Measurements from ENCODE around the gene RASSF3.
"Not testable (repeated sequence)": the region's sequence is repeated elsewhere in the genome, so short reads cannot be mapped to it uniquely, and the experiment has no call there.

RASSF3 gene

GRCh38 chr12:64578566-64578965 lies 31.7 kb upstream of the RASSF3 start:
- no peak overlapping the region for H3K9ac ChIP-seq (ENCODE audit: low read length)
- H3K4me1 ChIP-seq (ENCODE audit: insufficient read depth, low read length), result no peaks in the 10 kb centered on the region
- H3K27me3 ChIP-seq (ENCODE audit: control insufficient read depth in 1 of 2, insufficient read depth in 2 of 2, low read length in 2 of 2), result no peaks in the 10 kb centered on the region
- H3K4me3 ChIP-seq (ENCODE audit: low read depth in 1 of 2, low read length in 2 of 2), result no peak overlapping the region
- no peaks in the 10 kb centered on the region for H3K36me3 ChIP-seq (ENCODE audit: insufficient read depth, low read length)
- no peaks in the 10 kb centered on the region for H3K9me3 ChIP-seq (ENCODE audit: low read length)
- no peak overlapping the region for H3K27ac ChIP-seq (ENCODE audit: low read depth, low read length)

- no peaks in the 10 kb centered on the region for H3K27me3 ChIP-seq (ENCODE audit: control insufficient read depth in 1 of 2, insufficient read depth in 2 of 2, low read length in 2 of 2)
- H3K4me1 ChIP-seq (ENCODE audit: insufficient read depth, low read length), result no peaks in the 10 kb centered on the region
- H3K9me3 ChIP-seq (ENCODE audit: low read length), result no peaks in the 10 kb centered on the region
- H3K27ac ChIP-seq (ENCODE audit: low read depth, low read length), result no peak overlapping the region
- no peak overlapping the region for H3K4me3 ChIP-seq (ENCODE audit: low read depth in 1 of 2, low read length in 2 of 2)
- no peak overlapping the region for H3K9ac ChIP-seq (ENCODE audit: low read length)
- H3K36me3 ChIP-seq (ENCODE audit: insufficient read depth, low read length), result no peaks in the 10 kb centered on the region
Measured at GRCh38 chr12:64580681-64581080, 29.6 kb upstream of the RASSF3 start.

GRCh38 chr12:64582114-64582513 lies 28.2 kb upstream of the RASSF3 start:
- Histone ChIP-seq H3K36me3 (ENCODE audit: insufficient read depth, low read length) (no peaks in the 10 kb centered on the region), H3K4me1 (ENCODE audit: insufficient read depth, low read length) (no peaks in the 10 kb centered on the region), H3K27ac (ENCODE audit: low read depth, low read length) (no peak overlapping the region), H3K4me3 (ENCODE audit: low read depth in 1 of 2, low read length in 2 of 2) (no peak overlapping the region), H3K9ac (ENCODE audit: low read length) (no peak overlapping the region), H3K27me3 (ENCODE audit: control insufficient read depth in 1 of 2, insufficient read depth in 2 of 2, low read length in 2 of 2) (no peaks in the 10 kb centered on the region), H3K9me3 (ENCODE audit: low read length) (no peaks in the 10 kb centered on the region)

- H3K27ac ChIP-seq (ENCODE audit: low read depth, low read length), result no peak overlapping the region
- H3K4me1 ChIP-seq (ENCODE audit: insufficient read depth, low read length), result no peaks in the 10 kb centered on the region
- no peak overlapping the region for H3K4me3 ChIP-seq (ENCODE audit: low read depth in 1 of 2, low read length in 2 of 2)
- no peaks in the 10 kb centered on the region for H3K27me3 ChIP-seq (ENCODE audit: control insufficient read depth in 1 of 2, insufficient read depth in 2 of 2, low read length in 2 of 2)
- no peak overlapping the region for H3K9ac ChIP-seq (ENCODE audit: low read length)
- no peaks in the 10 kb centered on the region for H3K9me3 ChIP-seq (ENCODE audit: low read length)
- no peaks in the 10 kb centered on the region for H3K36me3 ChIP-seq (ENCODE audit: insufficient read depth, low read length)
Measured at GRCh38 chr12:64582862-64583261, 27.4 kb upstream of the RASSF3 start.

GRCh38 chr12:64583395-64583770 lies 26.9 kb upstream of the RASSF3 start:
- not testable (repeated sequence) for H3K4me3 ChIP-seq (ENCODE audit: low read depth in 1 of 2, low read length in 2 of 2); H3K4me1 ChIP-seq (ENCODE audit: insufficient read depth, low read length); H3K27ac ChIP-seq (ENCODE audit: low read depth, low read length); H3K9me3 ChIP-seq (ENCODE audit: low read length); H3K27me3 ChIP-seq (ENCODE audit: control insufficient read depth in 1 of 2, insufficient read depth in 2 of 2, low read length in 2 of 2); H3K36me3 ChIP-seq (ENCODE audit: insufficient read depth, low read length); H3K9ac ChIP-seq (ENCODE audit: low read length)

GRCh38 chr12:64583771-64584421 lies 26.4 kb upstream of the RASSF3 start:
- Histone ChIP-seq H3K27ac (ENCODE audit: low read depth, low read length) (no peak overlapping the region), H3K4me3 (ENCODE audit: low read depth in 1 of 2, low read length in 2 of 2) (no peak overlapping the region), H3K27me3 (ENCODE audit: control insufficient read depth in 1 of 2, insufficient read depth in 2 of 2, low read length in 2 of 2) (no peaks in the 10 kb centered on the region), H3K9me3 (ENCODE audit: low read length) (no peaks in the 10 kb centered on the region), H3K9ac (ENCODE audit: low read length) (no peak overlapping the region), H3K4me1 (ENCODE audit: insufficient read depth, low read length) (no peaks in the 10 kb centered on the region), H3K36me3 (ENCODE audit: insufficient read depth, low read length) (no peaks in the 10 kb centered on the region)

- Histone ChIP-seq H3K9me3 (ENCODE audit: low read length) (no peaks in the 10 kb centered on the region), H3K27ac (ENCODE audit: low read depth, low read length) (no peak overlapping the region), H3K36me3 (ENCODE audit: insufficient read depth, low read length) (no peaks in the 10 kb centered on the region), H3K4me3 (ENCODE audit: low read depth in 1 of 2, low read length in 2 of 2) (no peak overlapping the region), H3K4me1 (ENCODE audit: insufficient read depth, low read length) (no peaks in the 10 kb centered on the region), H3K9ac (ENCODE audit: low read length) (no peak overlapping the region), H3K27me3 (ENCODE audit: control insufficient read depth in 1 of 2, insufficient read depth in 2 of 2, low read length in 2 of 2) (no peaks in the 10 kb centered on the region)
Measured at GRCh38 chr12:64585104-64585503, 25.2 kb upstream of the RASSF3 start.

- H3K36me3 ChIP-seq (ENCODE audit: insufficient read depth, low read length), result no peaks in the 10 kb centered on the region
- H3K4me3 ChIP-seq (ENCODE audit: low read depth in 1 of 2, low read length in 2 of 2), result no peak overlapping the region
- no peak overlapping the region for H3K27ac ChIP-seq (ENCODE audit: low read depth, low read length)
- H3K9ac ChIP-seq (ENCODE audit: low read length), result no peak overlapping the region
- no peaks in the 10 kb centered on the region for H3K27me3 ChIP-seq (ENCODE audit: control insufficient read depth in 1 of 2, insufficient read depth in 2 of 2, low read length in 2 of 2)
- H3K9me3 ChIP-seq (ENCODE audit: low read length), result no peaks in the 10 kb centered on the region
- no peaks in the 10 kb centered on the region for H3K4me1 ChIP-seq (ENCODE audit: insufficient read depth, low read length)
Measured at GRCh38 chr12:64587447-64587846, 22.8 kb upstream of the RASSF3 start.

GRCh38 chr12:64590183-64590582 lies 20.1 kb upstream of the RASSF3 start:
- H3K27ac ChIP-seq (ENCODE audit: low read depth, low read length), result no peak overlapping the region
- H3K27me3 ChIP-seq (ENCODE audit: control insufficient read depth in 1 of 2, insufficient read depth in 2 of 2, low read length in 2 of 2), result no peaks in the 10 kb centered on the region
- no peaks in the 10 kb centered on the region for H3K36me3 ChIP-seq (ENCODE audit: insufficient read depth, low read length)
- no peak overlapping the region for H3K4me3 ChIP-seq (ENCODE audit: low read depth in 1 of 2, low read length in 2 of 2)
- no peaks in the 10 kb centered on the region for H3K4me1 ChIP-seq (ENCODE audit: insufficient read depth, low read length)
- H3K9me3 ChIP-seq (ENCODE audit: low read length), result no peaks in the 10 kb centered on the region
- H3K9ac ChIP-seq (ENCODE audit: low read length), result no peak overlapping the region

GRCh38 chr12:64595863-64596793 lies 14.2 kb upstream of the RASSF3 start:
- Histone ChIP-seq H3K4me3 (ENCODE audit: low read depth in 1 of 2, low read length in 2 of 2) (no peak overlapping the region), H3K4me1 (ENCODE audit: insufficient read depth, low read length) (no peaks in the 10 kb centered on the region), H3K9ac (ENCODE audit: low read length) (no peak overlapping the region), H3K27me3 (ENCODE audit: control insufficient read depth in 1 of 2, insufficient read depth in 2 of 2, low read length in 2 of 2) (no peaks in the 10 kb centered on the region), H3K27ac (ENCODE audit: low read depth, low read length) (no peak overlapping the region), H3K36me3 (ENCODE audit: insufficient read depth, low read length) (no peaks in the 10 kb centered on the region), H3K9me3 (ENCODE audit: low read length) (no peaks in the 10 kb centered on the region)

GRCh38 chr12:64598831-64599230 lies 11.5 kb upstream of the RASSF3 start:
- H3K9me3 ChIP-seq (ENCODE audit: low read length), result no peaks in the 10 kb centered on the region
- H3K4me1 ChIP-seq (ENCODE audit: insufficient read depth, low read length), result no peaks in the 10 kb centered on the region
- H3K27ac ChIP-seq (ENCODE audit: low read depth, low read length), result no peak overlapping the region
- no peak overlapping the region for H3K4me3 ChIP-seq (ENCODE audit: low read depth in 1 of 2, low read length in 2 of 2)
- H3K9ac ChIP-seq (ENCODE audit: low read length), result no peak overlapping the region
- no peaks in the 10 kb centered on the region for H3K27me3 ChIP-seq (ENCODE audit: control insufficient read depth in 1 of 2, insufficient read depth in 2 of 2, low read length in 2 of 2)
- H3K36me3 ChIP-seq (ENCODE audit: insufficient read depth, low read length), result no peaks in the 10 kb centered on the region

- no peak overlapping the region for H3K27ac ChIP-seq (ENCODE audit: low read depth, low read length)
- no peaks in the 10 kb centered on the region for H3K9me3 ChIP-seq (ENCODE audit: low read length)
- no peak overlapping the region for H3K9ac ChIP-seq (ENCODE audit: low read length)
- no peak overlapping the region for H3K4me3 ChIP-seq (ENCODE audit: low read depth in 1 of 2, low read length in 2 of 2)
- no peaks in the 10 kb centered on the region for H3K4me1 ChIP-seq (ENCODE audit: insufficient read depth, low read length)
- no peaks in the 10 kb centered on the region for H3K27me3 ChIP-seq (ENCODE audit: control insufficient read depth in 1 of 2, insufficient read depth in 2 of 2, low read length in 2 of 2)
- H3K36me3 ChIP-seq (ENCODE audit: insufficient read depth, low read length), result no peaks in the 10 kb centered on the region
Measured at GRCh38 chr12:64600164-64600561, 10.1 kb upstream of the RASSF3 start.
